T-cell (primary cell): ENCODE data around the gene MUC4. TPM values are rescaled to one million over a fixed set of nuclear protein-coding genes. Genes with fewer than 3 reads are reported as not detected.

Source experiments
- ATAC-seq, 4 experiments: fragments of 200-7000 bp in 3 of 4; fragments of 150-1000 bp in 1 of 4; cut with Tn5 transposase; replicated peaks in 1 of 4; 1 replicate in 3 of 4; 2 replicates in 1 of 4; pipeline ENCODE4 v1.10.0; 2021; ENCODE audit warnings: moderate library complexity in 3 of 4, mild to moderate bottlenecking in 2 of 4, moderate number of reproducible peaks in 1 of 4
- CTCF ChIA-PET, 2 donors: fragments of 300-600 bp; sonication (Branson Sonifier 250); formaldehyde crosslinking; loops; one replicate each; lab custom pipeline; 2022; ENCODE audit warnings: antibody characterized with exemption in 2 of 2; lab: Charles Lee
- POLR2A ChIA-PET, 2 donors: fragments of 300-600 bp; sonication (Branson Sonifier 250); formaldehyde crosslinking; loops; one replicate each; lab custom pipeline; 2022; ENCODE audit warnings: antibody characterized with exemption in 2 of 2; lab: Charles Lee
- DNase-seq, 35 experiments: peaks; one replicate each; pipeline versions ENCODE4 v3.0.0 to v3.0.0-alpha.2; 2013 to 2023
- H3K27ac ChIP-seq: one replicate; pipeline ENCODE4 v1.5.1; 2013; ENCODE audit warnings: low read length
- H3K27me3 ChIP-seq, 2 experiments: replicated peaks in 1 of 2; 1 replicate in 1 of 2; 2 replicates in 1 of 2; pipeline versions ENCODE4 v1.6.1 to v1.7.0; 2013; ENCODE audit warnings: low read length in 1 of 2, mixed read lengths in 1 of 2; ENCODE audit not compliant: control insufficient read depth in 2 of 2, insufficient read depth in 2 of 2; ENCODE audit errors: extremely low read depth in 1 of 2
- H3K36me3 ChIP-seq, 2 donors: 1 replicate in 1 of 2; 2 replicates in 1 of 2; pipeline versions ENCODE4 v1.6.1 to v1.7.0; 2013; ENCODE audit warnings: low read length in 1 of 2; ENCODE audit not compliant: control insufficient read depth in 2 of 2, insufficient read depth in 1 of 2; ENCODE audit errors: extremely low read depth in 1 of 2
- H3K4me1 ChIP-seq, 2 experiments: 1 replicate in 1 of 2; 2 replicates in 1 of 2; pipeline versions ENCODE4 v1.6.1 to v1.7.0; 2013; ENCODE audit warnings: low read length in 2 of 2, mixed read lengths in 1 of 2; ENCODE audit not compliant: insufficient read depth in 2 of 2, control insufficient read depth in 1 of 2; ENCODE audit errors: extremely low read depth in 1 of 2
- H3K4me3 ChIP-seq, 2 donors: 1 replicate in 1 of 2; 2 replicates in 1 of 2; pipeline versions ENCODE4 v1.5.1 to v1.7.0; 2013; ENCODE audit warnings: mild to moderate bottlenecking in 2 of 2, low read length in 1 of 2, moderate library complexity in 1 of 2; ENCODE audit not compliant: control insufficient read depth in 1 of 2; ENCODE audit errors: extremely low read depth in 1 of 2
- H3K9me3 ChIP-seq: 2 replicates; pipeline ENCODE4 v1.7.0; 2013
- H3K27ac Mint-ChIP-seq, 2 donors: one replicate each; pipeline ENCODE4 v1.8.0; 2020 to 2021; ENCODE audit warnings: mild to moderate bottlenecking in 2 of 2, mixed read lengths in 2 of 2
- H3K27me3 Mint-ChIP-seq, 2 donors: one replicate each; pipeline ENCODE4 v1.8.0; 2021 to 2022; ENCODE audit warnings: mixed read lengths in 2 of 2
- H3K36me3 Mint-ChIP-seq: one replicate; pipeline ENCODE4 v1.8.0; 2021; ENCODE audit warnings: mixed read lengths
- H3K4me1 Mint-ChIP-seq, 3 donors: one replicate each; pipeline ENCODE4 v1.8.0; 2020 to 2022; ENCODE audit warnings: mixed read lengths in 3 of 3, mild to moderate bottlenecking in 1 of 3
- H3K4me3 Mint-ChIP-seq, 3 donors: one replicate each; pipeline ENCODE4 v1.8.0; 2020 to 2022; ENCODE audit warnings: mild to moderate bottlenecking in 3 of 3, mixed read lengths in 3 of 3, moderate library complexity in 3 of 3
- H3K9me3 Mint-ChIP-seq, 3 donors: one replicate each; pipeline ENCODE4 v1.8.0; 2020 to 2022; ENCODE audit warnings: mixed read lengths in 3 of 3
- WGBS: methylation state at CpG from one replicate; pipeline ENCODE4 v1.1.5; 2013; ENCODE audit warnings: missing lambda C conversion rate; ENCODE audit not compliant: insufficient coverage; 5-methylcytosine and 5-hydroxymethylcytosine counted together
- total RNA-seq, 35 experiments: library from RNA in 6 of 35; stranded (reverse) in 6 of 35; fragments of 120-200 nt in 1 of 35; gene quantifications; one replicate each; pipeline versions ENCODE4 v1.2.1 to v1.2.4 and lab custom pipeline; 2013 to 2026

MUC4 gene
- total RNA-seq, 5 donors from 2014 or later (not counting 1 experiment from before 2014, with no cell fraction given): 0.03 to 0.16 (median 0.05) TPM; not detected in 1

- Mint-ChIP-seq H3K36me3 (no peaks in the 10 kb centered on the region), H3K4me1 (peaks cover 0 to 2% (median 0%) of the 10 kb centered on the region in 3 donors), H3K27ac (no peak overlapping the region), H3K4me3 (no peak overlapping the region), H3K27me3 (peaks cover 19 to 21% of the 10 kb centered on the region in 2 donors), H3K9me3 (peaks cover 0 to 3% (median 0%) of the 10 kb centered on the region in 3 donors)
- Histone ChIP-seq H3K9me3 (no peaks in the 10 kb centered on the region), H3K27me3 (peaks cover 0 to 47% of the 10 kb centered on the region in 2 experiments), H3K4me3 (no peak overlapping the region), H3K27ac (no peak overlapping the region), H3K4me1 (peaks cover 0 to 9% of the 10 kb centered on the region in 2 experiments), H3K36me3 (no peaks in the 10 kb centered on the region)
- ATAC-seq (no peak), DNase-seq (no peak)
- CTCF ChIA-PET: no interaction called here
- POLR2A ChIA-PET: no interaction called here
- WGBS: 87% methylated on average over 23 of the region's 28 CpGs
These were observed 46.6 kb downstream of the MUC4 start for GRCh38 chr3:195764961-195765706.

DNA sequence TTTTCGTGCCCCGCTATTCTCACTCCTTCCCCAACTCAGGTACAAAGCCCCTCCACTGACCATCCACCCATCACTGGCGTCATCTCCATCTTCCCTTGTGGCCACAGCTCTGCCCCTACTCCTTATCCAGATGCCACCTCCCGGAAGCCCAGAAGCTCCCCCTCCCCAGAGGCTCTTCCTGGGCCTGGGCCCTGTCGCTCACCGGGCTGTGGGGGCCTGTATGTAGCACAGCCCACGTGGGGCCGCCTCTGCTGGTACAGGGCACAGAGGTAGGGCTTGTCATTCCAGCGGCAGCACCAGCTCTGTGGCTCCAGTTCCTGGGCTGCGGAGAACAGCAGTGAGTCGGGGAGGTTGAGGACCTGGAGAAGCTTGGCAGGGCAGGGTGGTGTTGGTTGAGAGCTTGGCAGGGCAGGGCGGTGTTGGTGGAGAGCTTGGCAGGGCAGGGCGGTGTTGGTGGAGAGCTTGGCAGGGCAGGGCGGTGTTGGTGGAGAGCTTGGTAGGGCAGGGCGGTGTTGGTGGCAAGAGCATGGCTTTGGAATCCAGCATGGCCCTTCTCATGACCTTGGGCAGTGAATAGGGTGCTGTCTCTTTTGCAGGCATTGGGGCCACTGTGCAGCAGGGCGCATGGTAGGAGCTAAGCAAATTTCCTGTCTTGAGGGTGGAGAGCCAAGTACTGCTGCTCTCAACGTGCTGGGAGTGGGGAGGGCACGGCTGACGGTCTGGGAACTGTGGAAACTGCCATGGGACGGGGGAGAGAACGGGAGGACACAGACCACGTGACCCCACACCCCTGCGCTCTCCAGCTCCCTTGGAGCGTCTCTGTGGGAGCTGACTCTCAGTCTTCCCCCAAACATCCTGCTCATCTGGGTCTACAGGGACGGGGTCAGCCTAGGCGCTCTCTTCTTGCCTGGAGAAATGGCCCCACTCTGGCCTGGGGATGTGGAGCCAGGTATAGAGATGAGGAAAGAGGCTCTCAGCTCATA lies 47.6 kb downstream of the MUC4 start:
- H3K27me3 ChIP-seq: peaks cover 0 to 50% of the 10 kb centered on the region in 2 experiments
- no peaks in the 10 kb centered on the region for H3K9me3 ChIP-seq
- H3K27me3 Mint-ChIP-seq: peaks cover 29 to 30% of the 10 kb centered on the region in 2 donors
- CTCF ChIA-PET: no interaction called here
- no peaks in the 10 kb centered on the region for H3K36me3 ChIP-seq
- POLR2A ChIA-PET: no interaction called here
- no peak for ATAC-seq
- no peak overlapping the region for H3K4me3 Mint-ChIP-seq
- no peak for DNase-seq
- H3K27ac ChIP-seq: no peak overlapping the region
- peaks cover 0 to 3% (median 0%) of the 10 kb centered on the region in 3 donors for H3K9me3 Mint-ChIP-seq
- H3K4me1 ChIP-seq: peaks cover 0 to 9% of the 10 kb centered on the region in 2 experiments
- no peak overlapping the region for H3K27ac Mint-ChIP-seq
- peaks cover 0 to 2% (median 0%) of the 10 kb centered on the region in 3 donors for H3K4me1 Mint-ChIP-seq
- no peaks in the 10 kb centered on the region for H3K36me3 Mint-ChIP-seq
- 84% methylated on average over 19 of the region's 26 CpGs for WGBS
- no peak overlapping the region for H3K4me3 ChIP-seq

GRCh38 chr3:195763076-195763830 lies 48.5 kb downstream of the MUC4 start:
- Mint-ChIP-seq H3K27me3 (peaks cover 30 to 35% of the 10 kb centered on the region in 2 donors), H3K4me1 (peaks cover 0 to 2% (median 0%) of the 10 kb centered on the region in 3 donors), H3K36me3 (no peaks in the 10 kb centered on the region), H3K4me3 (peak overlapping the region in 1 of 3 donors; percentile 20), H3K27ac (no peak overlapping the region), H3K9me3 (peaks cover 0 to 3% (median 0%) of the 10 kb centered on the region in 3 donors)
- WGBS: 70% methylated on average over 23 of the region's 28 CpGs
- POLR2A ChIA-PET: no interaction called here
- CTCF ChIA-PET: interaction anchor here in 1 of 2 donors (0.5 kb wide), 1 partner anchor 163 kb away, joined by 11 read pairs; no protein-coding TSS in a partner anchor
- H3K4me3 ChIP-seq: no peak overlapping the region
- no peak for ATAC-seq
- no peak overlapping the region for H3K27ac ChIP-seq
- H3K36me3 ChIP-seq: no peaks in the 10 kb centered on the region
- H3K27me3 ChIP-seq: peaks cover 0 to 53% of the 10 kb centered on the region in 2 experiments
- no peaks in the 10 kb centered on the region for H3K9me3 ChIP-seq
- no peak for DNase-seq
- H3K4me1 ChIP-seq: peaks cover 0 to 9% of the 10 kb centered on the region in 2 experiments

DNA sequence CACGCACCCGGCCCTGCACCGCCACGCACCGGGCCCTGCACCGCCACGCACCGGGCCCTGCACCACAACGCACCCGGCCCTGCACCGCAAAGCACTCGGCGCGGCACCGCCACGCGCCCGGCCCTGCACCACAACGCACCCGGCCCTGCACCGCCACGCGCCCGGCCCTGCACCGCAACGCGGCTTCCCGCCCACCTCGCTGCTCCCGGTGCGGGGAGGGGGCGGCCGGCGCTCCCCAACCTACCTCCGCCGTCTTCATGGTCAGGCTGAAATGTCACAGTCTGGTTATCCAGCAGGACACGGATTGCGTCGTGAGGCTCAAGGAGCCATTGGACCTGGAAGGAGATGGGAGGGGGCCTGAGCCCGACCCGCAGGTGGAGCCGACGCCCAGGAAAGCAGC lies 49.1 kb downstream of the MUC4 start:
- CTCF ChIA-PET: interaction anchor here in 1 of 2 donors (0.5 kb wide), 1 partner anchor 164 kb away, joined by 11 read pairs; no protein-coding TSS in a partner anchor
- POLR2A ChIA-PET: no interaction called here
- peak overlapping the region in 1 of 3 donors; percentile 20 for H3K4me3 Mint-ChIP-seq

DNA sequence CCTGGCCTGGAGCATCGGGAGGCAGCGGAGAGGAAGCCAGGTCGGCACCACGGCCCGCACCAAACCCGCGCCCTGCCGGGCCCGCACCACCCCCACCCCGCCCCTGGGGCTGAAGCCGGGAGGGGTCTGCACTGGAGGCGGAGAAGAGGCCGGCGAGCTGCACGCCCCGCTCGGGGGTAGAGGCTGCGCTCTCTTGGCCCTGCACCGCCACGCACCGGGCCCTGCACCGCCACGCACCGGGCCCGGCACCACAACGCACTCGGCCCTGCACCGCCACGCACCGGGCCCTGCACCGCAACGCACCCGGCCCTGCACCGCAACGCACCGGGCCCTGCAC lies 49.5 kb downstream of the MUC4 start:
- H3K27ac Mint-ChIP-seq: no peak overlapping the region
- Histone ChIP-seq H3K27ac (no peak overlapping the region), H3K4me1 (peaks cover 0 to 9% of the 10 kb centered on the region in 2 experiments), H3K9me3 (no peaks in the 10 kb centered on the region), H3K4me3 (no peak overlapping the region), H3K36me3 (no peaks in the 10 kb centered on the region), H3K27me3 (peaks cover 0 to 62% of the 10 kb centered on the region in 2 experiments)
- DNase-seq (no peak), ATAC-seq (no peak)
- CTCF ChIA-PET: no interaction called here
- H3K27me3 Mint-ChIP-seq: peaks cover 35 to 41% of the 10 kb centered on the region in 2 donors
- no peak overlapping the region for H3K4me3 Mint-ChIP-seq
- H3K36me3 Mint-ChIP-seq: no peaks in the 10 kb centered on the region
- peaks cover 0 to 2% (median 0%) of the 10 kb centered on the region in 3 donors for H3K4me1 Mint-ChIP-seq
- POLR2A ChIA-PET: no interaction called here
- no peaks in the 10 kb centered on the region for H3K9me3 Mint-ChIP-seq
- 60% methylated on average over 32 of the region's 36 CpGs for WGBS

More for the DNA sequence above, 49.1 kb downstream of the MUC4 start:
- H3K27me3 Mint-ChIP-seq: peaks cover 35 to 41% of the 10 kb centered on the region in 2 donors
- no peaks in the 10 kb centered on the region for H3K9me3 Mint-ChIP-seq
- ATAC-seq: no peak
- no peak overlapping the region for H3K4me3 ChIP-seq
- no peak overlapping the region for H3K27ac ChIP-seq
- H3K4me1 ChIP-seq: peaks cover 0 to 9% of the 10 kb centered on the region in 2 experiments
- H3K4me1 Mint-ChIP-seq: peaks cover 0 to 2% (median 0%) of the 10 kb centered on the region in 3 donors
- H3K27ac Mint-ChIP-seq: no peak overlapping the region
- no peaks in the 10 kb centered on the region for H3K36me3 ChIP-seq
- no peaks in the 10 kb centered on the region for H3K9me3 ChIP-seq
- WGBS: 72% methylated on average over 37 of the region's 43 CpGs
- no peaks in the 10 kb centered on the region for H3K36me3 Mint-ChIP-seq
- H3K27me3 ChIP-seq: peaks cover 0 to 58% of the 10 kb centered on the region in 2 experiments
- DNase-seq: no peak
